ENCODE measurements around the gene VPS39.

GRCh38 chr15:42153874-42154211 is 54.3 kb downstream of the VPS39 start:
- no peak for TF ChIP-seq CTCF (IDR thresholded peaks at IDR 0.05)
- TF ChIP-seq CHD2 (IDR thresholded peaks at IDR 0.05; ENCODE audit: low read length, partially characterized antibody) = no peak
- no peak for TF ChIP-seq EP300 (IDR thresholded peaks at IDR 0.05; ENCODE audit: borderline replicate concordance in 1 of 2, low read depth in 1 of 2, low read length in 1 of 2)
- TF ChIP-seq IRF3 (IDR thresholded peaks at IDR 0.05; ENCODE audit: low read depth, low read length) = no peak
- TF ChIP-seq MAX (IDR thresholded peaks at IDR 0.05; ENCODE audit: low read depth) = no peak
- no peak for TF ChIP-seq JUND (IDR thresholded peaks at IDR 0.05)
- TF ChIP-seq YY1 (IDR thresholded peaks at IDR 0.05; ENCODE audit: low read depth) = no peak
- no peak for TF ChIP-seq POLR2AphosphoS5 (IDR thresholded peaks at IDR 0.05; ENCODE audit: low read depth, low read length)
- TF ChIP-seq NRF1 (IDR thresholded peaks at IDR 0.05; ENCODE audit: low read depth, low read length) = no peak
- TF ChIP-seq SIN3A (IDR thresholded peaks at IDR 0.05; ENCODE audit: borderline replicate concordance, low read depth, low read length) = no peak
- no peak for TF ChIP-seq TAF1 (IDR thresholded peaks at IDR 0.05; ENCODE audit: borderline replicate concordance, low read depth, low read length)
- no peak for TF ChIP-seq ZBTB33 (IDR thresholded peaks at IDR 0.05; ENCODE audit: borderline replicate concordance, low read depth)
- no peak for TF ChIP-seq REST (IDR thresholded peaks at IDR 0.05; ENCODE audit: low read depth, low read length)
- TF ChIP-seq USF2 (IDR thresholded peaks at IDR 0.05; ENCODE audit: borderline replicate concordance, low read depth, low read length) = no peak
